A549 (cell line): ENCODE results near the gene SLC7A6OS. TPM values are rescaled to one million over a fixed set of nuclear protein-coding genes. Genes with fewer than 3 reads are reported as not detected.

Experiments used
- ATAC-seq, 2 experiments: fragments of 200-7000 bp in 1 of 2; fragments of >200 bp in 1 of 2; cut with Nextera tagmentation in 1 of 2; cut with Tn5 transposase in 1 of 2; 3 replicates each; pipeline versions ENCODE4 v1.8.0 to v1.9.1; 2018 to 2020; ENCODE audit warnings: mild to moderate bottlenecking in 1 of 2, moderate library complexity in 1 of 2
- CTCF ChIA-PET: fragments of 300-600 bp; sonication (Branson Sonifier 250); formaldehyde crosslinking; extraction: SDS; loops from one replicate; lab custom pipeline; 2021; ENCODE audit warnings: antibody characterized with exemption, inconsistent platforms; lab: Yijun Ruan, JAX
- POLR2A ChIA-PET: fragments of 350-600 bp; formaldehyde crosslinking; extraction: SDS; loops from one replicate; lab custom pipeline; 2021; ENCODE audit warnings: antibody characterized with exemption, inconsistent platforms; lab: Yijun Ruan, JAX
- DNase-seq, 2 experiments: peaks; one replicate each; pipeline versions ENCODE4 v3.0.0 to v3.0.0-alpha.2; 2011 to 2016; ENCODE audit warnings: low read depth in 1 of 2, low spot score in 1 of 2
- FAIRE-seq: peaks from 2 replicates; lab custom pipeline; 2011; peaks lifted over from hg19 to GRCh38; lab: Jason Lieb, UNC
- H3K27ac ChIP-seq, 2 experiments: fragments of >200 bp; sonication (Bioruptor Twin); formaldehyde crosslinking; 3 replicates each; pipeline ENCODE4 v1.5.1; 2016 to 2017
- H3K4me1 ChIP-seq: fragments of >200 bp; sonication (Bioruptor Twin); formaldehyde crosslinking; 3 replicates; pipeline ENCODE4 v1.6.1; 2016
- H3K4me2 ChIP-seq: fragments of >200 bp; sonication (Bioruptor Twin); formaldehyde crosslinking; 3 replicates; pipeline ENCODE4 v1.6.1; 2016
- H3K4me3 ChIP-seq: fragments of >200 bp; sonication (Bioruptor Twin); formaldehyde crosslinking; 3 replicates; pipeline ENCODE4 v1.5.1; 2016
- H3K9me3 ChIP-seq: fragments of >200 bp; sonication (Bioruptor Twin); formaldehyde crosslinking; 3 replicates; pipeline ENCODE4 v1.6.1; 2016
- CEBPB ChIP-seq, 2 experiments: fragments of >200 bp in 1 of 2; sonication (Bioruptor Twin) in 1 of 2; formaldehyde crosslinking in 1 of 2; IDR thresholded peaks; 2 replicates each; pipeline ENCODE4 v1.6.1; 2012 to 2016
- EHF ChIP-seq: fragments of 250-450 bp; sonication (Bioruptor Pico); IDR thresholded peaks from 2 replicates; pipeline ENCODE4 v1.5.0; 2020; ENCODE audit warnings: mild to moderate bottlenecking
- FOSB ChIP-seq: fragments of 250-450 bp; sonication (Bioruptor Pico); IDR thresholded peaks from 2 replicates; pipeline ENCODE4 v1.5.0; 2020; ENCODE audit warnings: mild to moderate bottlenecking, moderate library complexity
- GATA3 ChIP-seq: IDR thresholded peaks from 2 replicates; pipeline ENCODE4 v1.6.1; 2012; ENCODE audit warnings: borderline replicate concordance
- HES2 ChIP-seq: fragments of >200 bp; sonication (Bioruptor Twin); formaldehyde crosslinking; IDR thresholded peaks from 2 replicates; pipeline ENCODE4 v1.6.1; 2016
- HOXA7 ChIP-seq: fragments of 250-450 bp; sonication (Bioruptor Pico); IDR thresholded peaks from 2 replicates; pipeline ENCODE4 v1.5.0; 2020; ENCODE audit warnings: mild to moderate bottlenecking, moderate library complexity
- KDM1A ChIP-seq: fragments of 200-600 bp; sonication (generic); IDR thresholded peaks from 2 replicates; pipeline ENCODE4 v1.6.1; 2016; ENCODE audit warnings: low read depth, mild to moderate bottlenecking
- KDM5A ChIP-seq: fragments of 200-600 bp; sonication (generic); IDR thresholded peaks from 2 replicates; pipeline ENCODE4 v1.6.1; 2016; ENCODE audit warnings: antibody characterized with exemption, mild to moderate bottlenecking
- NFE2L2 ChIP-seq: fragments of 150-350 bp; conservative IDR thresholded peaks from 2 replicates; pipeline ENCODE4 v1.6.1; 2014; ENCODE audit warnings: low read length
- NPAS2 ChIP-seq: fragments of 250-450 bp; sonication (Bioruptor Pico); IDR thresholded peaks from 2 replicates; pipeline ENCODE4 v1.8.0; 2022; ENCODE audit warnings: mild to moderate bottlenecking, moderate library complexity, borderline replicate concordance
- PHF8 ChIP-seq: fragments of 200-600 bp; sonication (generic); IDR thresholded peaks from 2 replicates; pipeline ENCODE4 v1.6.1; 2016; ENCODE audit warnings: low read depth, mild to moderate bottlenecking, antibody characterized with exemption, moderate library complexity, borderline replicate concordance
- POLR2A ChIP-seq: IDR thresholded peaks from 2 replicates; pipeline ENCODE4 v1.6.1; 2012; ENCODE audit warnings: mild to moderate bottlenecking, low read length
- POLR2AphosphoS2 ChIP-seq: conservative IDR thresholded peaks from 2 replicates; pipeline ENCODE4 v1.6.1; 2012; ENCODE audit warnings: low read length, improper control_type of control experiment, inconsistent platforms
- RARB ChIP-seq: fragments of 250-450 bp; sonication (Bioruptor Pico); IDR thresholded peaks from 2 replicates; pipeline ENCODE4 v1.8.0; 2021; ENCODE audit warnings: mild to moderate bottlenecking, moderate library complexity
- REST ChIP-seq: fragments of 200-600 bp; sonication (generic); IDR thresholded peaks from 2 replicates; pipeline ENCODE4 v1.6.1; 2016; ENCODE audit warnings: antibody characterized with exemption, mild to moderate bottlenecking, moderate library complexity
- TP53 ChIP-seq: fragments of 250-450 bp; sonication (Bioruptor Pico); IDR thresholded peaks from 2 replicates; pipeline ENCODE4 v1.5.0; 2021; ENCODE audit warnings: mild to moderate bottlenecking, moderate library complexity
- USF2 ChIP-seq: fragments of 450-650 bp; IDR thresholded peaks from 2 replicates; pipeline ENCODE4 v1.6.1; 2014; ENCODE audit warnings: antibody characterized with exemption
- ZC3H11A ChIP-seq: fragments of 450-650 bp; IDR thresholded peaks from 2 replicates; pipeline ENCODE4 v1.6.1; 2014; ENCODE audit warnings: antibody characterized with exemption, mild to moderate bottlenecking
- ZFP36 ChIP-seq: fragments of 450-650 bp; IDR thresholded peaks from 2 replicates; pipeline ENCODE4 v1.6.1; 2014; ENCODE audit warnings: borderline replicate concordance; ENCODE audit not compliant: partially characterized antibody
- ZNF302 ChIP-seq: fragments of 250-450 bp; sonication (Bioruptor Pico); IDR thresholded peaks from 2 replicates; pipeline ENCODE4 v1.9.0; 2021; ENCODE audit warnings: inconsistent platforms, mild to moderate bottlenecking, moderate library complexity
- WGBS: methylation state at CpG from one replicate; pipeline ENCODE4 v1.1.6; 2017; ENCODE audit errors: missing lambda C conversion rate; 5-methylcytosine and 5-hydroxymethylcytosine counted together
- polyA plus RNA-seq, 4 experiments: library from polyadenylated mRNA; depleted of rRNA in 3 of 4; stranded (reverse); fragments of >200 nt; fragmentation: RNase III in 1 of 4; extraction: RNeasy Plus Mini Kit Qiagen cat#74134 plus additional on column Dnase treatment in 1 of 4; gene quantifications; 2 replicates in 3 of 4; 3 replicates in 1 of 4; pipeline ENCODE4 v1.2.3, GENCODE V29; 2011 to 2017

The SLC7A6OS gene
- polyA plus RNA-seq, 2 of the 4 experiments (the other 2 are of a cell fraction): 10.4 to 11.9 TPM

GRCh38 chr16:68274441-68274840, 36.3 kb downstream of the SLC7A6OS start:
- WGBS: 95% methylated on average over 4 of the region's 4 CpGs
- POLR2A ChIA-PET: interaction anchor here (1.3 kb wide), 1 partner anchor 11 kb away, joined by 4 read pairs; no protein-coding TSS in a partner anchor
- ATAC-seq (no peak), DNase-seq (no peak), FAIRE-seq (no peak)
- CTCF ChIA-PET: interaction anchor here (0.8 to 6.9 kb wide), 5 partner anchors 9 to 55 kb away, joined by 3 to 89 read pairs (median 5); partner anchors contain the start of gene SLC7A6
- Histone ChIP-seq H3K4me2 (no peak overlapping the region), H3K4me1 (peaks cover 9% of the 10 kb centered on the region; the same call in 2 of the 3 replicates), H3K27ac (no peak overlapping the region), H3K4me3 (no peak overlapping the region), H3K9me3 (no peaks in the 10 kb centered on the region)
- TF ChIP-seq POLR2AphosphoS2 (0 out of 2 replicates have a peak, but pooled peaks have one; percentile 37), HES2 (no peak)

GRCh38 chr16:68273896-68274295, 36.9 kb downstream of the SLC7A6OS start:
- H3K9me3 ChIP-seq: no peaks in the 10 kb centered on the region
- H3K4me2 ChIP-seq: no peak overlapping the region
- WGBS: 92% methylated on average over 8 of the region's 8 CpGs
- no peak overlapping the region for H3K4me3 ChIP-seq
- no peak for DNase-seq
- no peak for ATAC-seq
- peaks cover 14% of the 10 kb centered on the region; the same call in 2 of the 3 replicates for H3K4me1 ChIP-seq
- no peak overlapping the region for H3K27ac ChIP-seq
- ChIA-PET CTCF (interaction anchor here (0.8 to 6.9 kb wide), 4 partner anchors 10 to 55 kb away, joined by 3 to 89 read pairs (median 6); partner anchors contain the start of gene SLC7A6), POLR2A (interaction anchor here (1.3 kb wide), 1 partner anchor 10 kb away, joined by 4 read pairs; no protein-coding TSS in a partner anchor)
- FAIRE-seq: no peak
- TF ChIP-seq GATA3 (no peak), KDM1A (no peak), ZC3H11A (no peak), NFE2L2 (no peak), POLR2A (no peak), RARB (CRISPR knock-in tag) (no peak), REST (no peak), FOSB (no peak), USF2 (no peak), TP53 (CRISPR knock-in tag) (no peak), EHF (CRISPR knock-in tag) (no peak), KDM5A (no peak), ZFP36 (no peak), PHF8 (no peak), NPAS2 (CRISPR knock-in tag) (no peak), HOXA7 (CRISPR knock-in tag) (no peak)

- WGBS: 92% methylated on average over 5 of the region's 5 CpGs
- Histone ChIP-seq H3K4me3 (no peak overlapping the region), H3K27ac (no peak overlapping the region), H3K4me1 (peaks cover 17% of the 10 kb centered on the region), H3K9me3 (no peaks in the 10 kb centered on the region), H3K4me2 (no peak overlapping the region)
- ChIA-PET CTCF (interaction anchor here (0.9 to 6.9 kb wide), 3 partner anchors 10 to 56 kb away, joined by 3 to 89 read pairs (median 5); partner anchors contain the start of gene SLC7A6), POLR2A (interaction anchor here (1.3 to 1.8 kb wide), 2 partner anchors 9 to 10 kb away, joined by 4 to 9 read pairs; partner anchors contain the start of gene SLC7A6)
- DNase-seq (no peak), ATAC-seq (no peak), FAIRE-seq (no peak)
- TF ChIP-seq ZNF302 (CRISPR knock-in tag): no peak
- 0 out of 4 replicates have a peak, but pooled peaks of 1 of the 2 experiments have one; percentile 7 for TF ChIP-seq CEBPB (IDR thresholded peaks at IDR 0.05)
Measured at GRCh38 chr16:68273459-68273858, 37.3 kb downstream of the SLC7A6OS start.
